Activated CD8-positive, alpha-beta T cell treated with anti-CD3 and anti-CD28 coated beads for 36 hours (primary cell): ENCODE measurements around the gene PRG3. TPM values are rescaled to one million over a fixed set of nuclear protein-coding genes. Genes with fewer than 3 reads are reported as not detected.
"Not testable (repeated sequence)": the region's sequence is repeated elsewhere in the genome, so short reads cannot be mapped to it uniquely, and the experiment has no call there.

ENCODE experiments used
- ATAC-seq: fragments of 200-7000 bp; cut with Tn5 transposase; one replicate; pipeline ENCODE4 v1.10.0; 2021; ENCODE audit warnings: mild to moderate bottlenecking, moderate library complexity
- CTCF ChIA-PET: fragments of 350-600 bp; sonication (Branson Sonifier 250); formaldehyde crosslinking; loops from one replicate; lab custom pipeline; 2021; ENCODE audit warnings: antibody characterized with exemption; lab: Charles Lee
- POLR2A ChIA-PET: fragments of 350-600 bp; sonication (Branson Sonifier 250); formaldehyde crosslinking; loops from one replicate; lab custom pipeline; 2021; ENCODE audit warnings: antibody characterized with exemption; lab: Charles Lee
- DNase-seq: peaks from one replicate; pipeline ENCODE4 v3.0.0-alpha.2; 2020
- H3K27ac Mint-ChIP-seq: one replicate; pipeline ENCODE4 v1.8.0; 2021; ENCODE audit warnings: mild to moderate bottlenecking, mixed read lengths
- H3K27me3 Mint-ChIP-seq: one replicate; pipeline ENCODE4 v1.8.0; 2021; ENCODE audit warnings: mixed read lengths
- H3K36me3 Mint-ChIP-seq: one replicate; pipeline ENCODE4 v1.8.0; 2021; ENCODE audit warnings: low read depth, mixed read lengths
- H3K4me1 Mint-ChIP-seq: one replicate; pipeline ENCODE4 v1.8.0; 2021; ENCODE audit warnings: low read depth, mixed read lengths
- H3K4me3 Mint-ChIP-seq: one replicate; pipeline ENCODE4 v1.8.0; 2021; ENCODE audit warnings: mild to moderate bottlenecking, moderate library complexity, mixed read lengths
- H3K9me3 Mint-ChIP-seq: one replicate; pipeline ENCODE4 v1.8.0; 2021; ENCODE audit warnings: mixed read lengths
- intact Hi-C: fragments of 100-400 bp; cut with micrococcal nuclease; formaldehyde crosslinking; loops from one replicate; pipeline ENCODE4 v1.10.0; 2022
- total RNA-seq, 2 experiments: library from RNA; stranded (reverse); gene quantifications; one replicate each; pipeline ENCODE4 v1.2.3, GENCODE V29; 2021
- TF ChIP-seq, protein P1 (sequence below): fragments of 200-600 bp; IDR thresholded peaks from one replicate; pipeline ENCODE4 v1.8.0; 2022; ENCODE audit warnings: antibody characterized with exemption, mild to moderate bottlenecking

Gene PRG3
- total RNA-seq, 2 experiments from 2014 or later, result not detected

DNA sequence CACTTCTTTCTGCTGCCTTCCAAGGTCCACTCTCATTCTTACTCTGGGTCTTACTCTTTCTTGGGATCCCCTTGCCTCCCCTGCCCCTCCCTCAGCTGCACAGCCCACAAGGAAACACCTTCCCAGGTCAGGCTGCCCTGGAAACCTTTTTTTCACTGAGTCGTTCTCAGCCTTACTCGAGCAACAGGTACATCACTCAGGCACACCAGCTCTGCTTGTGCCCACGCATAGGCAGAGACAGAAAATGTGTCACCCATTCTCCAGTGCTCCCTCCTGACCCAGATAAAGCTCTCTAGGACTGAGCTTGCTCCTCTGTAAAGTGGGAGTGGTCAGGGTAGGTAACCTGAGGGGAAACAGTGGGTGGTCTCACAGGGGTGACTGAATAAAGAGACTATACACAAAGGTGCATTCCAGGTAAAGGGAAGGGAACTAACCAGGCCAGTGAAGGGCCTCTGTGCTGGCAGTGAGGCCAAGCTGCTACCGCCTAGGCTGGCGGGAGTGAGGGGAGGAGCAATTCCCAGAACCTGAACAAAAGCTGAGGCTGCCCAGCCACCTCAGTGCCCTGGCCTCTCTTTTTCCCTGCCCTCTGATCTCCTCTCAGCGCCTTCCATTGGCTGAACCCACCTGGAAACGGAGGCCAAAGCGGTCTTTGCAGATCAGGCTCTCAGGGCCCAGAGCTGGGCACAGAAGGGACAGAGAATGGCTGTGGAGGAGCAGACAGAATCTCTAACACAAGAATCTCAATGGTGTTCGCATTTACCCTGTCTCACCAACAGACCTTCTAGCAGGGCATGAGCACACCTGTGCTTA lies 15.9 kb downstream of the PRG3 start:
- DNase-seq (no peak), ATAC-seq (no peak)
- no peak overlapping the region for H3K4me3 Mint-ChIP-seq
- H3K36me3 Mint-ChIP-seq, result no peaks in the 10 kb centered on the region
- CTCF ChIA-PET, result interaction anchor here (1.1 to 1.5 kb wide), 3 partner anchors 14 to 19 kb away, joined by 3 to 5 read pairs (median 4); no protein-coding TSS in a partner anchor
- no peak overlapping the region for H3K27ac Mint-ChIP-seq
- no peaks in the 10 kb centered on the region for H3K9me3 Mint-ChIP-seq
- TF ChIP-seq, protein P1, sequence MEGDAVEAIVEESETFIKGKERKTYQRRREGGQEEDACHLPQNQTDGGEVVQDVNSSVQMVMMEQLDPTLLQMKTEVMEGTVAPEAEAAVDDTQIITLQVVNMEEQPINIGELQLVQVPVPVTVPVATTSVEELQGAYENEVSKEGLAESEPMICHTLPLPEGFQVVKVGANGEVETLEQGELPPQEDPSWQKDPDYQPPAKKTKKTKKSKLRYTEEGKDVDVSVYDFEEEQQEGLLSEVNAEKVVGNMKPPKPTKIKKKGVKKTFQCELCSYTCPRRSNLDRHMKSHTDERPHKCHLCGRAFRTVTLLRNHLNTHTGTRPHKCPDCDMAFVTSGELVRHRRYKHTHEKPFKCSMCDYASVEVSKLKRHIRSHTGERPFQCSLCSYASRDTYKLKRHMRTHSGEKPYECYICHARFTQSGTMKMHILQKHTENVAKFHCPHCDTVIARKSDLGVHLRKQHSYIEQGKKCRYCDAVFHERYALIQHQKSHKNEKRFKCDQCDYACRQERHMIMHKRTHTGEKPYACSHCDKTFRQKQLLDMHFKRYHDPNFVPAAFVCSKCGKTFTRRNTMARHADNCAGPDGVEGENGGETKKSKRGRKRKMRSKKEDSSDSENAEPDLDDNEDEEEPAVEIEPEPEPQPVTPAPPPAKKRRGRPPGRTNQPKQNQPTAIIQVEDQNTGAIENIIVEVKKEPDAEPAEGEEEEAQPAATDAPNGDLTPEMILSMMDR, result no peak
- H3K4me1 Mint-ChIP-seq, result no peaks in the 10 kb centered on the region
- intact Hi-C loops, result no loop called here
- POLR2A ChIA-PET, result no interaction called here
- peaks cover 2% of the 10 kb centered on the region for H3K27me3 Mint-ChIP-seq

DNA sequence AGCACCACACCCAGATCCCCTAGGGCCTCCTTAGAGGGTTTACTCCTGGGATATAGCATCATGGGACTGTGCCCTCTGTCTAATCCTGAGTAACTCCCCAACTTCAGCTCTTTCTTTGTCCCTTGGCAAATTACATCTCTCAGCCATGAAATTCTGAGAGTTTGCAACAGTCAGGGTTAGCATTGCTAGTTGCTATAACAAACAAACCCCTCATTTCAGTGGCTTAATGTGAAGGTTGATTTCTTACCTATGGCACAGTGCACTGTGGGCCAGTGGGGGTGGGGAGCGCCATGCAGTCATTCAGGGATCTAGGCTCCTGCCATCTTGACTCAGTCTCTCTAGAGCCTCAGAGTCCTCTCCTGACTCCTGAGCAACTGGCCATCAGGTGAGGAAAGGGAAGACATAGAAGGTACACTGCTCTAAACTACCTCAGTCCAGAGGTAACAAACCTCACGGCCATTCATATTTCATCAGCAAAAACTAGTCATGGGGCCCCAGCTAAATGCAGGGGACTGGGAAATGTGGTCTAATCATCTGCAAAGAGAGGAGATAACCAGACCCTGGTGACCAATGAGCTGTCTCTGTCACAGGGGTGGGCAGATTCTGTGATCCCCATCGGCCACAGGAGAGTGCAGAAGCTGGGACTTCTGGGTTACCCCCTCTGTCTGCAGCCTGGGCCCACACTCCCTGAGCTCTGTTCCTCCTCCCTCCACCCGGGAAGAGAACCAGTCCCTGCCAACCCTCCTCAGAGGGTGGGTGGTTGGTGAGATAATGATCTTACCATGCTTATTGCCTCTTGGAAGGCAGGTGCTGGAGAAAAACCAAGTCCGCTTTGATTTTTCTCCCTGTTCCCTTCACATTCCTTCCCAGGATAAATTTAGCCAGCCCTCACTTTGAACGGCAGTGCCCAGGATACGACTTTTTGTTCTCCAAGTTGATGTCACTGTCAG lies 17.5 kb downstream of the PRG3 start:
- Mint-ChIP-seq H3K27ac (no peak overlapping the region), H3K9me3 (no peaks in the 10 kb centered on the region), H3K4me1 (no peaks in the 10 kb centered on the region), H3K4me3 (no peak overlapping the region), H3K36me3 (no peaks in the 10 kb centered on the region), H3K27me3 (peaks cover 2% of the 10 kb centered on the region)
- TF ChIP-seq, protein P1, result no peak
- intact Hi-C loops, result no loop called here
- POLR2A ChIA-PET, result interaction anchor here (0.6 to 1.1 kb wide), 2 partner anchors 8 to 61 kb away, joined by 3 to 4 read pairs; no protein-coding TSS in a partner anchor
- DNase-seq (no peak), ATAC-seq (no peak)
- CTCF ChIA-PET, result interaction anchor here (1.1 to 1.9 kb wide), 12 partner anchors 10 to 163 kb away, joined by 3 to 8 read pairs (median 4); no protein-coding TSS in a partner anchor

DNA sequence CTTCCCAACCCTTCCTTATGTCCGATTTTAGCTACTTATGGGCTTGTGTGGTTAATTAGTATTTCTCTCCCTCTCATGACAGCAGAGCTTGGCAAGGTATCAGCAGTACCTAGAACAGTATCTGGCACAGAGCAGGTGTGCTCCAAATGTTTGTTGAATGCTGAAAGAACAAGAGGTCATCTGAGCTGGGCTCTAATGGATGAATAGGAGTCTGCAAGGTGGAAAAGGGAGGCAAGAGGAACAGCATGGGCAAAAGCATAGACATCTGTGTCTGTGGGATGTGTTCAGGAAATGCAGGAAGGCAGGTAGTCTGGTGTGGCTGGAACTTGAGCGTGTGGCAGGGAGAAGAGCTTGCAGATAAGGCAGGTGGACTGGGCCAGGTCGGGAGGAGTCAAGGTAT lies 19.0 kb downstream of the PRG3 start:
- intact Hi-C loops, result no loop called here
- Mint-ChIP-seq H3K4me3 (no peak overlapping the region), H3K4me1 (no peaks in the 10 kb centered on the region), H3K36me3 (no peaks in the 10 kb centered on the region), H3K9me3 (no peaks in the 10 kb centered on the region), H3K27ac (no peak overlapping the region), H3K27me3 (peaks cover 2% of the 10 kb centered on the region)
- ChIA-PET CTCF (interaction anchor here (0.6 to 1.9 kb wide), 9 partner anchors 10 to 165 kb away, joined by 3 to 8 read pairs (median 4); no protein-coding TSS in a partner anchor), POLR2A (interaction anchor here (0.7 to 1.1 kb wide), 2 partner anchors 63 to 119 kb away, joined by 3 to 4 read pairs; no protein-coding TSS in a partner anchor)
- TF ChIP-seq, protein P1, result no peak
- DNase-seq (no peak), ATAC-seq (no peak)

DNA sequence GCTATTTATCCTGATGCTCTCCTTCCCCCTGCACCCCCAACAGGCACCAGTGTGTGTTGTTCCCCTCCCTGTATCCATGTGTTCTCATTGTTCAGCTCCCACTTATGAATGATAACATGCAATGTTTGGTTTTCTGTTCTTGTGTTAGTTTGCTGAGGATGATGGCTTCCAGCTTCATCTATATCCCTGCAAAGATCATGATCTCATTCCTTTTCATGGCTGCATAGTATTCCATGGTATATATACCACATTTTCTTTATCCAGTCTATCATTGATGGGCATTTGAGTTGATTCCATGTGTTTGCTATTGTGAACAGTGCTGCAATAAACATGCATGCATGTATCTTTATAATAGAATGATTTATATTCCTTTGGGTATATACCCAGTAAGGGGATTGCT lies 19.5 kb downstream of the PRG3 start:
- H3K9me3 Mint-ChIP-seq, H3K27ac Mint-ChIP-seq, DNase-seq, H3K36me3 Mint-ChIP-seq, ATAC-seq, POLR2A ChIA-PET, H3K4me1 Mint-ChIP-seq, H3K27me3 Mint-ChIP-seq, H3K4me3 Mint-ChIP-seq, intact Hi-C loops: not testable (repeated sequence)
- CTCF ChIA-PET, result interaction anchor here (0.6 to 1.9 kb wide), 6 partner anchors 9 to 97 kb away, joined by 3 to 6 read pairs (median 3); no protein-coding TSS in a partner anchor

DNA sequence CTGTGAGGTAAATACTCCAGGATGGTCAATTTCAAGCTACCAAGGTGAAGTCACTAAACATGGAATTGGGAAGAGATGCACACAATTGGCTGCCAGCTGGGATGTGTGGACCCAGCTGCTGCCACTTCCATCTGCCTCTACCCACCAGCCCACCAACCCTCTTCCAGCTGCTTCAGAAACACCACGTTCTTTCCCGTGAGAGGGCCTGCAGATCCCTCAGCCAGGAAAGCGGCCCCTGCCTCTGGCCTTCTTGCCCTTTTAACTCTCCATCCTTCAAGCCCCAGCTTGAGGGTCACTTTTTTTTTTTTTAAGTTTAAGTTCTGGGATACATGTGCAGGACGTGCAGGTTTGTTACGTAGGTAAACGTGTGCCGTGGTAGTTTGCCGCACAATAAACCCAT lies 20.0 kb downstream of the PRG3 start:
- Mint-ChIP-seq H3K36me3 (no peaks in the 10 kb centered on the region), H3K4me1 (no peaks in the 10 kb centered on the region), H3K9me3 (no peaks in the 10 kb centered on the region), H3K27ac (no peak overlapping the region), H3K27me3 (peaks cover 6% of the 10 kb centered on the region), H3K4me3 (no peak overlapping the region)
- no peak for DNase-seq
- ChIA-PET CTCF (interaction anchor here (0.6 to 2.9 kb wide), 8 partner anchors 8 to 167 kb away, joined by 3 to 17 read pairs (median 3); no protein-coding TSS in a partner anchor), POLR2A (no interaction called here)
- no peak for ATAC-seq
- intact Hi-C loops, result no loop called here
- TF ChIP-seq, protein P1, result no peak
